Measurements from ENCODE around the gene RSPH1.

Gene RSPH1

DNA sequence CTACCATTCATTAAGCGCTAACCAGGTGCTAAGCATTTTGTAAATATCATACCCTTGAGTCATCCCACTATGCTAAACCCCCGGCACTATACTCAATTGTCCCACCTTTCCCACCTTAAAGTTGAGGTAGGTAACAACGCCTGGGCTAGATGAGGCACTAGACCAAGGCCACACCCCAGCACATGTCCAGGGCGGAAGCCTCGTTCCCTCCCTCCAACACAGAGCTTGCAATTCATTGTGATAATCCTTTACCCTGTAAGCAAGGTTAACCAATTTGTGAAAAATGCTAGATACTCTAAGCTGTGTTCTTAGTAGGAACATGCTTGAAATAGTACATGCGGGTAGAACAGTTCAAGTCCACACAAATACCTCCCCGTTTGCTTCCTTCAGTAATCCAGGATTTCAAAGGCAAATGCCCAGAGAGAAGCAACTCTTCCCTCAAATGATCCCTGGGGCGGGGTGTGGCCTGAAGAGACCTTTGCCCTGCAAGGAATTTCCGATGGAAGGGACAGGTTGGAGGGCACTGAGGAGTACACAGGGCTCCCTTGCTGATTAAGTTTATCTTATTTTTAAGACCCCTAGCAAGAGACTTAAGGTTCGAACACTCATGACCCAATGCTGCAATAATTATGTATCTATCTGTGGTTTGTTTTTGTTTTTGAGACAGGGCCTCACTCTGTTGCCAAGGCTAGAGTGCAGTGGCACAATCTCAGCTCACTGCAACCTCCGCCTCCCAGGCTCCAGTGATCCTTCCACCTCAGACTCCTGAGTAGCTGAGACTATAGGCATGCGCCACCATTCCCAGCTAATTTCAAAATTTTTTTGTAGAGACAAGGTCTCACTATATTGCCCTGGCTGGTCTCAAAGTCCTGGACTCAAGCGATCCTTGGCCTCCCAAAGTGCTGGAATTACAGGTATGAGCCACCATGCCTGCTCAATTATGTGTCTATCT is 2.6 kb downstream of the RSPH1 start:
- TF ChIP-seq, protein P1, sequence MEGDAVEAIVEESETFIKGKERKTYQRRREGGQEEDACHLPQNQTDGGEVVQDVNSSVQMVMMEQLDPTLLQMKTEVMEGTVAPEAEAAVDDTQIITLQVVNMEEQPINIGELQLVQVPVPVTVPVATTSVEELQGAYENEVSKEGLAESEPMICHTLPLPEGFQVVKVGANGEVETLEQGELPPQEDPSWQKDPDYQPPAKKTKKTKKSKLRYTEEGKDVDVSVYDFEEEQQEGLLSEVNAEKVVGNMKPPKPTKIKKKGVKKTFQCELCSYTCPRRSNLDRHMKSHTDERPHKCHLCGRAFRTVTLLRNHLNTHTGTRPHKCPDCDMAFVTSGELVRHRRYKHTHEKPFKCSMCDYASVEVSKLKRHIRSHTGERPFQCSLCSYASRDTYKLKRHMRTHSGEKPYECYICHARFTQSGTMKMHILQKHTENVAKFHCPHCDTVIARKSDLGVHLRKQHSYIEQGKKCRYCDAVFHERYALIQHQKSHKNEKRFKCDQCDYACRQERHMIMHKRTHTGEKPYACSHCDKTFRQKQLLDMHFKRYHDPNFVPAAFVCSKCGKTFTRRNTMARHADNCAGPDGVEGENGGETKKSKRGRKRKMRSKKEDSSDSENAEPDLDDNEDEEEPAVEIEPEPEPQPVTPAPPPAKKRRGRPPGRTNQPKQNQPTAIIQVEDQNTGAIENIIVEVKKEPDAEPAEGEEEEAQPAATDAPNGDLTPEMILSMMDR (IDR thresholded peaks at IDR 0.05; ENCODE audit: low read depth, low read length), result no peak
- H3K4me3 ChIP-seq (ENCODE audit: low read depth, low read length), result no peak overlapping the region
- no peak for DNase-seq (ENCODE audit: low read depth, low spot score)
- in situ Hi-C loops (cut with HindIII; ENCODE audit: low sequenced_read_pairs), result no loop called here

DNA sequence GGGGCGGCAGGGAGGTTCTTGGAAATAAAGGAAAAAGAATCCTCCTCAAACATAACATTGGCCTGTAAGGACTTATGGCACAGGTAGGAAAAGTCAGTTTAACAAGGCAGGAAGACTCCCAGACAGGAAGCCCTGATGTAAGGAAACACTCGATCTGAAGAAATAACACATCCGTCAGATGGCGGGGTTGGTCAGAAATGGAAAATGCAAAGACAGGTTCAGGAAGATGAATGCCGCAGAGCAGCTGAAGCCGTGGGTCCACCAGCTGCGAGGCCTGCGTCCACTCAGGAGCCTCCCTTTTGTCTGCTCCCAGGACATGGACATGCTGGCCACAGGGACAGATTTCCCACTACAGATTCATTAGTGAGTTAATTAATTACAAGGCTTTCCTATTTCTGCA is 3.8 kb downstream of the RSPH1 start:
- no peak overlapping the region for H3K4me3 ChIP-seq (ENCODE audit: low read depth, low read length)
- in situ Hi-C loops (cut with HindIII; ENCODE audit: low sequenced_read_pairs), result no loop called here
- TF ChIP-seq, protein P1 (IDR thresholded peaks at IDR 0.05; ENCODE audit: low read depth, low read length), result no peak
- DNase-seq (ENCODE audit: low read depth, low spot score), result no peak

DNA sequence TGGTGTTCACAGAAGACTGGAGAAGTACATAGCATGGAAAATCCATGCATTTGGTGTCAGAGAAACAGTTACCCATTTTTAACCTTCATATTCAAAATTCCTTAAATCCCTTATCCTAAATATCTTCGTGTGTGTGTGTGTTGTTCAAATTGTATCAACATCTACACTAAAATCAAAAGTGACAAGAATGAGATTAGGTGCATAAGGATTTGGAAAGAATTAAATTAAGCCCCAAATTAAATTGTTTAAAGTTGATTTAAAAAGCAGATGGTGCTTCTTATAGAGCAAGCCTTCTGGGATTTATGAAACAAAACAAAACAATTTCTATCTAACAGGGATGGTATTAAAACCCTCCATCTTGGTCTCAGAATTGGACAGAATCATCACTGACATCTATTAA is 4.7 kb downstream of the RSPH1 start:
- in situ Hi-C loops (cut with HindIII; ENCODE audit: low sequenced_read_pairs), result no loop called here
- TF ChIP-seq, protein P1 (IDR thresholded peaks at IDR 0.05; ENCODE audit: low read depth, low read length), result no peak
- no peak overlapping the region for H3K4me3 ChIP-seq (ENCODE audit: low read depth, low read length)
- DNase-seq (ENCODE audit: low read depth, low spot score), result no peak

DNA sequence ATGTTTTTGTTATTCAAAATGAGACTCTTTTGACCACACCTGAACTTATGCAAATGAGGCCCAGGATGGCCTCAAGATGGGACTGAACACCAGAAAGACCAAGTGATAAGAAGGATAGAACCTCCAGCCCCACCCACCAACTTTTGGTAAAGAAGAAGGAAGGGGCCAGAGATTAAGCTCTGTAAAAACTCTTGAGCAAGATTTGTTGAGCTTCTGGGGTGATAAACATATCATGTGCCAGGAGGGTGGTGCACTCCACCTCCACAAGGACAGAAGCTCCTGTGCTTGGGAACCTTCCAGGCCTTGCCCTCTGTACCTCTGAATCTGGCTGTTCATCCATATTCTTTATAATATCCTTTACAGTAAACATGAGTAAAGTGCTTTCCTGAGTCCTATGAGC is 5.3 kb downstream of the RSPH1 start:
- in situ Hi-C loops (cut with HindIII; ENCODE audit: low sequenced_read_pairs), result no loop called here
- TF ChIP-seq, protein P1 (IDR thresholded peaks at IDR 0.05; ENCODE audit: low read depth, low read length), result no peak
- no peak overlapping the region for H3K4me3 ChIP-seq (ENCODE audit: low read depth, low read length)
- no peak for DNase-seq (ENCODE audit: low read depth, low spot score)

DNA sequence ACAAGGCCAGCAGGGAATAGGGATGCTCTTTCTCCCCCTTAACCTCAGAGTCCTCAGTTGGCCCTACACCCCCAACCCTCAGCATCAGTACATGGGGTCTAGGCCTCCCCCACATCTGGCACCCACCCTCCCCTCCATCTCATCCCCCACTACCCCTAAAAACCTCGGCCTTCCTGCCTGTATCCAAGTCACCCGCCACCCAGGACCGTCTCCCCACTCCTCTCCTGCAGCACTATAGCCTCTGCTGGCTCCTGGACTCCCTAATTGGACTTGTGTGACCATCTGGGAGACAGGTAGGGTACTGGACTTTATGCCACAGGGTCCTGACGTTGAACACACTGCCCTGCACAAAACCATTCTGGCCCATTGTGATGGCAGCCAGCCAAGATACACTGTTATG is 6.0 kb downstream of the RSPH1 start:
- DNase-seq (ENCODE audit: low read depth, low spot score), result no peak
- in situ Hi-C loops (cut with HindIII; ENCODE audit: low sequenced_read_pairs), result no loop called here
- no peak overlapping the region for H3K4me3 ChIP-seq (ENCODE audit: low read depth, low read length)
- TF ChIP-seq, protein P1 (IDR thresholded peaks at IDR 0.05; ENCODE audit: low read depth, low read length), result no peak

DNA sequence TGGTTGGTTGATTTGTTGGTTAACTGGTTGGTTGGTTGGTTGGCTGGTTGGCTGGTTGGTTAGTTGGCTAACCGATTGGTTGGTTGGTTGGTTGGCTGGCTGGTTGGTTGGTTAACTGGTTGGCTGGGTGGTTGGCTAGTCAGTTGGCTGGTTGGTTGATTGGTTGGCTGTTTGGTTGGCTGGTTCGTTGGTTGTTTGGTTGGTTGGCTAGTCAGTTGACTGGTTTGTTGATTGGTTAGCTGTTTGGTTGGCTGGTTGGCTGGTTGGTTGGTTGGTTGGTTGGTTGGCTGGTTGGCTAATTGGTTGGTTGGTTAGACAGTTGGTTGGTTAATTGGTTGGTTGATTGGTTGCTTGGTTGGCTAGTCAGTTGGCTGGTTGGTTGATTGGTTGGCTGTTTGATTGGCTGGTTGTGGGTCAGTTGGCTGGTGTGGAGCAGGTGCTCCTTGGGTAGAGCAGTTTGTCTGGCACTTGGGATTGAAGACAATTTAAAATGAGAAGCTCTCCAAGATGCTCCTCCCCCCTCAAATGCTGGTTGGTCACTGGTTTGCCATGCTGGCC is 6.9 kb downstream of the RSPH1 start:
- no peak for DNase-seq (ENCODE audit: low read depth, low spot score)
- H3K4me3 ChIP-seq (ENCODE audit: low read depth, low read length), result no peak overlapping the region
- TF ChIP-seq, protein P1 (IDR thresholded peaks at IDR 0.05; ENCODE audit: low read depth, low read length), result no peak
- in situ Hi-C loops (cut with HindIII; ENCODE audit: low sequenced_read_pairs), result no loop called here

Measured in astrocyte of the spinal cord (primary cell).